Astrocyte of the spinal cord (primary cell): ENCODE data around the gene UBE2J1.
"Not testable (repeated sequence)": the region's sequence is repeated elsewhere in the genome, so short reads cannot be mapped to it uniquely, and the experiment has no call there.

Experiments
- DNase-seq: peaks from one replicate; pipeline ENCODE4 v3.0.0; 2011; ENCODE audit warnings: low read depth, low spot score
- H3K4me3 ChIP-seq: 2 replicates; pipeline ENCODE4 v1.5.1; 2011; ENCODE audit warnings: low read depth, mild to moderate bottlenecking, low read length, moderate library complexity
- in situ Hi-C: cut with HindIII; loops from 2 replicates; pipeline ENCODE4 v1.10.0; 2017; ENCODE audit warnings: low sequenced_read_pairs
- TF ChIP-seq, protein P1 (sequence below): IDR thresholded peaks from 2 replicates; pipeline ENCODE4 v1.5.1; 2012; ENCODE audit warnings: low read depth, mild to moderate bottlenecking, low read length, inconsistent platforms

UBE2J1 gene

GRCh38 chr6:89295981-89296380 is 56.5 kb downstream of the UBE2J1 start:
- no peak for DNase-seq
- H3K4me3 ChIP-seq = no peak overlapping the region
- TF ChIP-seq, protein P1, sequence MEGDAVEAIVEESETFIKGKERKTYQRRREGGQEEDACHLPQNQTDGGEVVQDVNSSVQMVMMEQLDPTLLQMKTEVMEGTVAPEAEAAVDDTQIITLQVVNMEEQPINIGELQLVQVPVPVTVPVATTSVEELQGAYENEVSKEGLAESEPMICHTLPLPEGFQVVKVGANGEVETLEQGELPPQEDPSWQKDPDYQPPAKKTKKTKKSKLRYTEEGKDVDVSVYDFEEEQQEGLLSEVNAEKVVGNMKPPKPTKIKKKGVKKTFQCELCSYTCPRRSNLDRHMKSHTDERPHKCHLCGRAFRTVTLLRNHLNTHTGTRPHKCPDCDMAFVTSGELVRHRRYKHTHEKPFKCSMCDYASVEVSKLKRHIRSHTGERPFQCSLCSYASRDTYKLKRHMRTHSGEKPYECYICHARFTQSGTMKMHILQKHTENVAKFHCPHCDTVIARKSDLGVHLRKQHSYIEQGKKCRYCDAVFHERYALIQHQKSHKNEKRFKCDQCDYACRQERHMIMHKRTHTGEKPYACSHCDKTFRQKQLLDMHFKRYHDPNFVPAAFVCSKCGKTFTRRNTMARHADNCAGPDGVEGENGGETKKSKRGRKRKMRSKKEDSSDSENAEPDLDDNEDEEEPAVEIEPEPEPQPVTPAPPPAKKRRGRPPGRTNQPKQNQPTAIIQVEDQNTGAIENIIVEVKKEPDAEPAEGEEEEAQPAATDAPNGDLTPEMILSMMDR = no peak
- in situ Hi-C loops = no loop called here

GRCh38 chr6:89295116-89295515 is 57.4 kb downstream of the UBE2J1 start:
- DNase-seq, in situ Hi-C loops, H3K4me3 ChIP-seq: not testable (repeated sequence)

DNA sequence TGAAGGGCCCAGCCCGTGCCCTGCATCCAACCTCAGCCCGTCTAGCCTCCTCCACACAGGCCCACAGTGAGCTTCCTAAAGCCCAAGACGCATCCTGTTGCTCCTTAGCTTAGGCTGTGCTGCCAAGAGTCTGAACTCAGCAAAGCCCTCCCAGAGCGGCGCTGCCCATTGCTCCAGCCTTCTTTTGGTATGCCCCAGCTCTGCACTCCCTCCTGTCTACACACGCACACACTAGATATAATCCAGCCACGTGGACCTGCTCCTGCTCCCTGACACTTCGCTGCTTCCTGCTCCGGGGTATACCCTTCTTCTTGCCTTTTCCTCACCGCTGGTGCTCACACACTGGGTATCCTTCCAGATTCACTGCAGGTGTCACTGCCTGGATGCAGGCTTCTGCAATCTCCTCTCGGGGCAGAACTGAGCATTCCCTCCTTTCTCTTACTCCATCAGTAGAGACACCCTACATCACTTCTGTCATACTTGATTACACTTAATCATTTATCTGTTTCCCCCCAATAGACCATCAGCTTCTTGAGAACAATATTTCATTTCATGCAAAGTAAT is 61.2 kb downstream of the UBE2J1 start:
- in situ Hi-C loops = no loop called here
- no peak for DNase-seq
- TF ChIP-seq, protein P1 = no peak
- no peak overlapping the region for H3K4me3 ChIP-seq

DNA sequence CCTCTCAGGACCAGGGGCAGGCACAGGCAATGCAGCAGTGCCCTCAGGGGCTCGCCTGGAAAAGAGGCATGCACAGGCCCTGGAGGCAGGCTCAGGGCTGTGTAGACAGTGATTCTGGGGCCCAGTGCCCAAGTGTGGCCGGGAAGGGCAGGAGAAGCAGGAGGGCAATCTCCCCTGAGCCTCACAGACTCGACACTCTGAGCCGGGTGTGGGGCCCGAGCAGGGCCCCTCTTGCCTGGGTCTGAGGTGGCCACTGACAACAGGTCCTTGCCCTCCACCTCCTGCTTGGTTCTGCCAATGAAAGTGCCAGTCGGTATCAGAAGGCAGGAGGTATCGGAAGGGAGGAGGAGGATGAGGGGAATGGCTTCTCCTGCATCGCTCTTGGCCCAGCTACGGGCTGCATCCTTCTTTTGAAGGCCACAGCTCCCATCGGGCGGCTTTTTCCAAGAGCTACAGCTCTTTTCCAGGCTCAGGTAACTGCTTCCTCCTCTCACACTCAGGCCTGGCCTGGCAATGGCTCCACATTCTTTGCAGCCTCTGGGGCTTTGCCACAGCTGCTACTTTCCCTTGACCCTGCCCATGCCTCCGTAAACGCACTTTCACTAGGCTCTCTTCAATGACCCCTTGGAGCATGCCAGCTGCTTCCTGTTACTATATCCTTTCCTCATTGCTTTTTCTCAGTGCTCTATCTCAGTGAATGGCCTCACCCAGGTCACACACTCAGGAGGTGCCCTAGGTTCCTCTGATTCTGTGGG is 61.9 kb downstream of the UBE2J1 start:
- in situ Hi-C loops = no loop called here
- TF ChIP-seq, protein P1 = no peak
- DNase-seq = no peak
- no peak overlapping the region for H3K4me3 ChIP-seq

DNA sequence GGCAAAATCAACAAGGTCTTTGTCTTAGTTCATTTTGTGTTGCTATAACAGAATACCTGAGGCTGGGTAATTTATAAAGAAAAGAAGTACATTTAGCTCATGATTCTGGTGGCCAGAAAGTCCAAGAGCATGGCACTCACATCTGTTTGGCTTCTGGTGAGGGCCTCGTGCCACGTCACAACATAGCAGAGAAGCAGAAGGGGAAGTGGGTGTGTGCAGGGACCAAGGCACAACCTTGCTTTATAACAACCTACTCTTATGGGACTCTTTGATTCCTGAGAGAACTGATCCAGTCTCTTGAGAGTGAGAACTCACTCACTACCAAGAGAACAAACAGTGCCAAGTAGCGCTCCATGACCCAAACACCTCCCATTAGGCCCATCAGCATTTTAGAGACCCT is 62.8 kb downstream of the UBE2J1 start:
- no peak for DNase-seq
- in situ Hi-C loops = no loop called here
- no peak overlapping the region for H3K4me3 ChIP-seq
- TF ChIP-seq, protein P1 = no peak

DNA sequence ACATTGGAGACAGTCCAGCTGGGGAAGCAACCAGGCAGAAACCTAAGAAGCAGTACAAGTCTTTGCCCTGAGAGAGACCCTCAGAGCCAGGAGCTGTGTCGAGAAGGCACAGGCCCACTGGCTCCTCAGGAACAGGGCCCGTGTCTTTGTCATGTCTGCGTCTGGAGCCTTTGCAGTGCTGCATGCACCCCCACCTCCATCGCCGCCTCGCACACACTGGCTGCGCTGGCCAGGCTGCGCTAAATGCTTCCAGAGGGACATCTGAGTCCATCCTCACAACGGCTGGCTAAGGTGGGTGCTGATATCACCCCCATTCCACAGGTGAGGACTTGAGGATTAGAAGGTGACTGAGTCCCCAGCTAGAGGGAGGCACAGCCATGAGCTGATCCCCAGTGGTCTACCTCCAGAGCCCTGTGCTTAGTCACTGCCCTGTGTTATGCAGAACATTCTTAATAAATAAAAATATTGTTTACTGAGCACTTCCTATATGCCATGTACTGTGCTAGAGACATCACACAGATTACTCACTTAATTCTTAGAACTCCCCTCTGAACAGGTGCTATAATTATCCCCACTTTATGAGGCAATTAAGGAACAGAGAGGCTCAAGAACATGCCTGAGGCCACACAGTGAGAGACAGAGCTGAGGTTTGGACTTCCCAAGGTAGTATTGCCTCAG is 65.0 kb downstream of the UBE2J1 start:
- DNase-seq = no peak
- in situ Hi-C loops = no loop called here
- TF ChIP-seq, protein P1 = no peak
- no peak overlapping the region for H3K4me3 ChIP-seq

GRCh38 chr6:89286516-89286915 is 66.0 kb downstream of the UBE2J1 start:
- DNase-seq = no peak
- in situ Hi-C loops = no loop called here
- TF ChIP-seq, protein P1 = no peak
- no peak overlapping the region for H3K4me3 ChIP-seq
